Measurements from ENCODE around the gene GABPB1.

GABPB1 gene

DNA sequence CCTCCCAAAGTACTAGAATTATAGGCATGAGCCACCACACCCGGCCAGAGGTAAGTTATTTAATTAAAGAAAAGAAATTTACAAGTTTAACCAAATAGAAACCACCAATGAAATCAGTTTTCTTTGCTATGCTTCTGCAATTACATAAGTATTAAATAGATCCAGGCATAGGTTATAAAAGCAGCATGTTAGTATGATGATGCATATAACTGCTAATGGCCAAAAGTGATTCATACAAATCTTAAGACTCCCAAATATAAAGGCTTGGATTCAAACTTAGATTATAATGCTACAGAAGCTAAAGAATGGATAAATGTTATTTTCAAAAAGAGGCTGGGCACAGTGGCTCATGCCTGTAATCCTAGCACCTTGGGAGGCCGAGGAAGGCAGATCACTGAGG, 56.7 kb downstream of the GABPB1 start:
- no peak for DNase-seq
- in situ Hi-C loops (cut with HindIII; ENCODE audit: low pct_ligation_motif_present, low pct_unique_long_range_greater_than_20kb, low sequenced_read_pairs): no loop called here

DNA sequence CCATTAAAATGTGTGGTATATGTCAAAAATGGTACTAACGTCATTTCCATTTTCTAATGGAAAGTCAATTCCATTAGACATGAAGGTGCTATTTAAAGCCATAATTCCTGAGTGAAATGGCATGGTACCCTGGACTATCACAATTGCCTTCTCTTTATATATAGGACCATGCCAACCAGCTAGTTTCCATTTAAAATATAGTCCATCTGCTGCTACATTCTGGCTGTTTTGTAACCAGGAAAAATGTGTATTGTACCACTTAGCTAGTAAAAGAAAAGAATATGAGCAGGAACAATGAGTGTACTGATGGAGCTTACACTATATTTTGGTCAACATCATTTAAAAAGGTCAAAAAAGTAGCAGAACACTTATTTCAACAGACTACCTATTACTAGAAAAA, 59.0 kb downstream of the GABPB1 start:
- in situ Hi-C loops (cut with HindIII; ENCODE audit: low pct_ligation_motif_present, low pct_unique_long_range_greater_than_20kb, low sequenced_read_pairs): no loop called here

DNA sequence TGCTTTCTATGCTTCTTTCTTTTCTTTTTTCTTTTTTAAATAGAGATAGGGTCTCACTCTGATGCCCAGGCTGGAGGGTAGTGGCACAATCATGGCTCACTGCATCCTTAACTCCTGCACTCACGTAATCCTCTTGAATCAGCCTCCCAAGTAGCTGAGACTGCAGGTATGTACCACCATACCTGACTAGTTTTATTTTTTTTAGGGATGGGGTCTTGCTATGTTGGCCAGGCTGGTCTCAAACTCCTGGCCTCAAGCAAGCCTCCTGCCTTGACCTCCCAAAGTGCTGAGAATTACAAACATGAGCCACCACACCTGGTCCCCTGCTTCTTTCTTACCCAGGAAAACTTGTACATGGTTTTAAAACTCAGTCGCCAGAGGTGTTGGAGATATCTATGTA, 65.2 kb downstream of the GABPB1 start:
- DNase-seq: no peak
- in situ Hi-C loops (cut with HindIII; ENCODE audit: low pct_ligation_motif_present, low pct_unique_long_range_greater_than_20kb, low sequenced_read_pairs): no loop called here

More for the DNA sequence above, 59.0 kb downstream of the GABPB1 start:
- no peak for DNase-seq

DNA sequence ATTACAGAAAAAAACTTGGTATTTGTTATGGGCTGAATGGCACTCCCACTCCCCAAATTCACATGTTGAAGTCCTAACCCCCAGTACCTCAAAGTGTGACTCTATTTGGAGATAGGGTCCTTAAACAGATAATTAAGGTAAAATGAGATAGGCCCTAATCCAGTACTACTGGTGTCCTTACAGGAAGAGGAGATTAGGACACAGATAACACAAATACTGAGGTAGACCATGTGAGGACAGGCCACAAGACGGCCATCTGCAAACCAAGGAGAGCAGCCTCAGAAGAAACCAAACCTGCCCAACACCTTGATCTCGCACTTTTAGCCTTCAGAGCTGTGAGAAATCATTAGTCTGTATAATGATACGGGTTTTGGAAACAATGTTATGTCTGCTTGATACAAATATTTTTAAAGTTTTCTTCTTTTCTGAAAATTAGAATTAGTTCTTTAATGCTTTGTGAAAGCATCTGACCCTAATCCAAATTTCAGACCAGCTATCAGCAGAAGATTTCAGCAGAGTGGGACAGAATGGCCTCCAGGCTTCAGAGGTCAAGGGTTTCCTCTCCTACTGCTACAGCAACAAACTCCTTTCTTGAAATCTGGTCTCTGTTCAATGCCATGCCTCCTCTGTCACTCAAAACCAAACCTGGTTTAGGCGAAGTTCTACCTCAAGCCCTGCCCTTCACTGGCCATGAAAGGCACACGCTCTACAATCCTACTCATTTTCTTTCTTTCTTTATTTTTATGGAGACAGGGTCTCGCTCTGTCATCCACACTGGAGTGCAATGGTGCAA, 67.5 kb downstream of the GABPB1 start:
- DNase-seq: no peak
- in situ Hi-C loops (cut with HindIII; ENCODE audit: low pct_ligation_motif_present, low pct_unique_long_range_greater_than_20kb, low sequenced_read_pairs): no loop called here

DNA sequence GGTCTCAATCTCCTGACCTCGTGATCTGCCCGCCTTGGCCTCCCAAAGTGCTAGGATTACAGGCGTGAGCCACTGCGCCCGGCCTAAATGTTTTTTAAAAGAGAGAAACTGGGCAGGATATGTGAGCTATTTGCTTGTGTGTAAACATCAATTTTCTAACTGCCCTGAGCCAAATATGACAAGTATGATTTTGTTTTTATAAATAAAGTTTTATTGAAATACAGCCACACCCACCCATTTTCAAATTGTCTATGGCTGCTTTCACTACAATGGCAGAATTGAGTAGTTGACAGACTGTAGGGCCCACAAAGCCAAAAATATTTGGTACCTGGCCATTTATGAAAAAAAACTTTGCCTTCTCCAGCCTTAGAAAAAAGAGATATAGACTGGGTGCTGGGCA, 73.6 kb downstream of the GABPB1 start:
- DNase-seq: no peak
- in situ Hi-C loops (cut with HindIII; ENCODE audit: low pct_ligation_motif_present, low pct_unique_long_range_greater_than_20kb, low sequenced_read_pairs): no loop called here

GRCh38 chr15:50280271-50280670, 74.7 kb downstream of the GABPB1 start:
- peak; percentile 67 for DNase-seq
- in situ Hi-C loops (cut with HindIII; ENCODE audit: low pct_ligation_motif_present, low pct_unique_long_range_greater_than_20kb, low sequenced_read_pairs): no loop called here

- in situ Hi-C loops (cut with HindIII; ENCODE audit: low pct_ligation_motif_present, low pct_unique_long_range_greater_than_20kb, low sequenced_read_pairs): no loop called here
- DNase-seq: no peak
Observed at GRCh38 chr15:50278496-50278895, 76.5 kb downstream of the GABPB1 start.

- in situ Hi-C loops (cut with HindIII; ENCODE audit: low pct_ligation_motif_present, low pct_unique_long_range_greater_than_20kb, low sequenced_read_pairs): no loop called here
- no peak for DNase-seq
Observed at GRCh38 chr15:50277370-50277769, 77.6 kb downstream of the GABPB1 start.

DNA sequence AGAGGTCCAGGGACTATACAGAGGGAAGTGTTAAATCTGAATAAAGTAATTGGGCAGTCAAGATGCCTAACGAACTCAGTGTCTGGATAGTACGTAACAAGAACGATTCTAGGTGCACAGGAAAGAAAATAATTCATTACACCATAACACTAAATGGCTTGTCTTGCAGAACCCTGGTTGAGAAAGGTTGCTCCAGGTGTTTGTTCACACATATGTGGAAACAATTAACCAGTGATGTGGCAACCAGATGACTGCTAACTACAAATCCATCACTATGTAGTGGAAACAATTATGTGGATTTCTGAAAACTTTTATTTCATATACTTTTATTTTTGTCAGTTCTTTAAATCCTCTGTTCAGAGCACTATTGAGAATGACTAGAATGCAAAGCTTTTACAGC, 79.1 kb downstream of the GABPB1 start:
- DNase-seq: no peak
- in situ Hi-C loops (cut with HindIII; ENCODE audit: low pct_ligation_motif_present, low pct_unique_long_range_greater_than_20kb, low sequenced_read_pairs): no loop called here

GRCh38 chr15:50275091-50275490, 79.9 kb downstream of the GABPB1 start:
- no peak for DNase-seq
- in situ Hi-C loops (cut with HindIII; ENCODE audit: low pct_ligation_motif_present, low pct_unique_long_range_greater_than_20kb, low sequenced_read_pairs): no loop called here

DNA sequence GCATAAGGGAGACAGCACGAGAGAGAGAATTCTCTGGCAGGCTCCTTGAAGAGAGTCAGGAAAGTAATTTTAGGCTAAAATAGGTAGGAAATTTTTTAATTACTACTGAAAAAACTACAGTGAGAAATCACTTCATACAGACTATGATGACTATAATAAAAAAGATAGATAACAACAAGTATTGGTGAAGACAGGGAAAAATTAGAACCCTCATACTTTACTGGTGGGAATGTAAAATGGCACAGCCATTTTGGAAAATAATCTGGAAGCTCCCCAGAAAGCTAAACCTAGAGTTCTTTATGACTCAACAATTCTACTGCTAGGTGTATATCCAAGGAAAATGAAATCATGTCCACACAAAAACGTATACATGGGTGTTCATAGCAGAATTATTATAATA, 87.4 kb downstream of the GABPB1 start:
- no peak for DNase-seq
- in situ Hi-C loops (cut with HindIII; ENCODE audit: low pct_ligation_motif_present, low pct_unique_long_range_greater_than_20kb, low sequenced_read_pairs): no loop called here

- in situ Hi-C loops (cut with HindIII; ENCODE audit: low pct_ligation_motif_present, low pct_unique_long_range_greater_than_20kb, low sequenced_read_pairs): no loop called here
- no peak for DNase-seq
Observed at GRCh38 chr15:50265620-50266019, 89.4 kb downstream of the GABPB1 start, which contains the start of gene HDC. HDC (minus strand) TSS chr15:50265726; CDS start chr15:50265623, 103 bp downstream.

DNA sequence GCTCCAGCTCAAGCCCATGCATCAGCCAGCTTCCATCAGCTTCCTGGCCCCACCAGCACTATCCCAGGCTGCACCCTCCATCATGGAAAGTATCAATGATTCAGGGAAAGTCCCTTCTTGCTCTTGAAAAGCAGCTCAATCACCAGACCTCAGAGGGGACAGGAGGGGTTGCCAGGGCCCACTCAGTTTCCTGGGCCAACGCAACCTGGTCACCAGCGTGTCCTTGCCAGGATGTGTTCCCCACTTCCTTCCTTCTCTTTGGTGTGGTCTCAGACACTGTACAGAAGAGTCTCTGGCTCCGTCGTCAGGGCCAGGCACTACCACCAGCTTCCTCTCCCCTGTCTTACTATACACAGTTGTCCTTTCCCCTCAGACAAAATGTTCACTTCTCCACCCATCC, 92.5 kb downstream of the GABPB1 start:
- DNase-seq: no peak
- in situ Hi-C loops (cut with HindIII; ENCODE audit: low pct_ligation_motif_present, low pct_unique_long_range_greater_than_20kb, low sequenced_read_pairs): no loop called here

DNA sequence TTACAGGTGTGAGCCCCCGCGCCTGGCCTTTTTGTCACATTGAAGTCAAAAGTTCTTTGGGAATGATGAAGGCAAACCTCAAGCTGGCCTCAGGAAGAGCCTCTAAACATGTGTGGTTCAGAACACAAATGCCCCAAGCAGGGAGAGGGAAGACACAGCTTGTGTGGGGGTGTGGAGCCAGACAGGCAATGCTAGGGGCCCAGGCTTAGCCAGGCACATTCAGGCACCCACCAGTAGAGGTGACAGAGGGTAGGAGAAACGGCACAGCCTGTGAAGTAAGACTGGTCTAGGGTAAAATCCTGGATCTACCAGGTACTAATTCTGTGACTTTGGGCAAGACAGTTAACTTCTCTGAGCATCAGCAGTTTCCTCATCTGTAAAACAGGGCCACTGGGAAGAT, 93.0 kb downstream of the GABPB1 start:
- in situ Hi-C loops (cut with HindIII; ENCODE audit: low pct_ligation_motif_present, low pct_unique_long_range_greater_than_20kb, low sequenced_read_pairs): no loop called here
- no peak for DNase-seq

- in situ Hi-C loops (cut with HindIII; ENCODE audit: low pct_ligation_motif_present, low pct_unique_long_range_greater_than_20kb, low sequenced_read_pairs): no loop called here
- DNase-seq: no peak
Observed at GRCh38 chr15:50260969-50261496, 94.0 kb downstream of the GABPB1 start.

GRCh38 chr15:50259276-50259675, 95.7 kb downstream of the GABPB1 start:
- no peak for DNase-seq
- in situ Hi-C loops (cut with HindIII; ENCODE audit: low pct_ligation_motif_present, low pct_unique_long_range_greater_than_20kb, low sequenced_read_pairs): no loop called here

DNA sequence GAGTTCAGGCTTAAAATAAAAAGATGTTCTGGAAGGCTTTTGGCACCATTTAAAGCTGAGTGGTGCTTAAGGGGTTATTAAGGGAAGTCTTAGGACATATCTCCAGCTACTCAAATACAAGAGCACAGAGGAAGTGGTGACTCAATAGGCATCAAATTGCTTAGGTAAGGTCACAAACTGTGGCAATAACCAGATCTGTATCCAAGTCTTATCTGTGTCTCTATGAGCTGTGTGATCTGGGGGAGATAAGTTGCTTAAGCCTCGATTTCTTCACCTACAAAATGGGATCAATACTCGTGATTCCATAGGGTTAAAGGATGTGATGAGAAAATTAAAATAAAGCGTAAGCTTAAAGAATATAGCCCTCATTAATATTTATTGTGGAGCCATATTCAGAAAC, 97.1 kb downstream of the GABPB1 start:
- no peak for DNase-seq
- in situ Hi-C loops (cut with HindIII; ENCODE audit: low pct_ligation_motif_present, low pct_unique_long_range_greater_than_20kb, low sequenced_read_pairs): no loop called here

DNA sequence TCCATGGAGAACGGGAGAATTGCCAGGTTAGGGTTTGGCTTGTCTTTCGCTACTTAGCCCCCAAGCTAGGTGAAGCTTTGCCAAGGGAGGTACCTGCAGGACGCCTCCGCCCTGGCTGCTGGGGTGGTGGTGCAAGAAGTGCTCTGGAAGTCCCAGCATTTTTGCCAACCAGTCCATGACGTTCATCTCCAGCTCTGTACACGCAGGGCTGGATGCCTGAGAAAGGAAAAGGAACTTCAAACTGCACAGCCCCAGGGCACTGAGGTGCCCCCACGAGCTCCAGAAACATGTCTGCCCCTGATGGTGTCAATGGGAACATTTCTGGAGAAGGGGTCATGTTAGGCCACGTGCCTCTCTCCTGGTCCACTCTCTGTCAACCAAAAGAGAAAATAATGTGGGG, 97.7 kb downstream of the GABPB1 start:
- in situ Hi-C loops (cut with HindIII; ENCODE audit: low pct_ligation_motif_present, low pct_unique_long_range_greater_than_20kb, low sequenced_read_pairs): no loop called here
- no peak for DNase-seq

DNA sequence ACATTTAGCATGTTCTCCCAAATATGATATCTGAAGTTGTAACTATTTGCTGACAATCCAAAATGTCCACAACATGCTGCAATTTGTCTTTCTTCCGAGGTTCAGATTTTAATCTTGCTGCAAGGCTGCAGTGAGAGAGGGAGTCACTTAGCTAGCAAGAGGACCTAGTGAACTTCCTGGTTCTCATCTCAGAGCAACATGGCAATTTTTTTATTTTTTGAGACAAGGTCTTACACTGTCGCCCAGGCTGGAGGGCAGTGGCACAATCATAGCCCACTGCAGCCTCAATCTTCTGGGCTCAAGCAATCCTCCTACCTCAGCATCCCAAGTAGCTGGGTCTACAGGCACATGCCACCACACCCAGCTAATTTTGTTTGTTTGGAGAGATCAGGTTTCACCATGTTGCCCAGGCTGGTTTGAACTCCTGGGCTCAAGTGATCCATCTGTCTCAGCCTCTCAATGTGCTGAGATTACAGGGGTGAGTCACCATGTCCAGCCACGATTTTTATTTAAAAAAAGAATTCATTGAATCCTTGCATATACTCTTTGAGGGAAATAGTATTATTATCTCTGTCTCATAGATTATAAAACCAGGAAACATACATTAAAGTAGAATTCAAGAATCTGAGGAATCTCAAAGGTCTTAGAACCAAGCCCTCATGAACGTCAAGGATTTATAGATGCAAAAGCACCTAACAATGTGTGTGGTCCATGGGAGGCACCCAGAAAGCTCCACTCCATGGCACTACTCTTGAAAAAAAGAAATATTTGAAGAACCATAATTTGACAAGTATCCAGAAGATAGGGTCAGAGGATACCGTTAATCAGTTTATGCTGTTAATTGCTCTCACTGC, 98.6 kb downstream of the GABPB1 start:
- no peak for DNase-seq
- in situ Hi-C loops (cut with HindIII; ENCODE audit: low pct_ligation_motif_present, low pct_unique_long_range_greater_than_20kb, low sequenced_read_pairs): no loop called here

DNA sequence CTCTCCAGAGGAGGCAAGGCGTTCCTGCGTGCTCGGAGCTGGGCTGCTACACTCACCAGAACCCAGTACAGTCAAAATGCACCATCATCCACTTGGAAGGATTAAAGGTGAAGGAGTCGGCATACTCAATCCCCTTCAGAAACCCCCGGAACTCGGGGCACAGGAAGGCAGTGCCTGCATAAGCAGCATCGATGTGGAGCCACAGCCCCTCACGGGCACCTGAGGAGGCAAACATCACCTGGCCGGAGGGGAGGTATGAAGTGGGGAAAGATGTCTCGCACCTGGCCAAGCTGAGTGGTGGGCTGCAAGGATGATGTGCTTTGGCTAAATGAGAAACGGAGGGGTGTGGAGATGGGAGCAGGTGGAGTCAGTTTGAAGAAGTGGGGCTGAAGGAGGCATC, 102.4 kb downstream of the GABPB1 start:
- in situ Hi-C loops (cut with HindIII; ENCODE audit: low pct_ligation_motif_present, low pct_unique_long_range_greater_than_20kb, low sequenced_read_pairs): no loop called here
- no peak for DNase-seq
